ENCODE results near the gene COL25A1.

COL25A1 gene

GRCh38 chr4:108891896-108892590 lies 410.4 kb downstream of the COL25A1 start:
- H3K4me3 ChIP-seq (ENCODE audit: control insufficient read depth, low read depth, low read length): no peak overlapping the region
- TF ChIP-seq CTCF (IDR thresholded peaks at IDR 0.05; ENCODE audit: control insufficient read depth, insufficient read depth, low read depth, low read length, missing control alignments): no peak

GRCh38 chr4:108890484-108890881 lies 412.0 kb downstream of the COL25A1 start:
- no peak for TF ChIP-seq CTCF (IDR thresholded peaks at IDR 0.05; ENCODE audit: control insufficient read depth, insufficient read depth, low read depth, low read length, missing control alignments)
- no peak overlapping the region for H3K4me3 ChIP-seq (ENCODE audit: control insufficient read depth, low read depth, low read length)
- no peak for DNase-seq (ENCODE audit: low read depth)

More at GRCh38 chr4:108891896-108892590, 410.4 kb downstream of the COL25A1 start:
- DNase-seq (ENCODE audit: low read depth): no peak

GRCh38 chr4:108889696-108890483 lies 412.6 kb downstream of the COL25A1 start:
- H3K4me3 ChIP-seq (ENCODE audit: control insufficient read depth, low read depth, low read length): no peak overlapping the region
- no peak for TF ChIP-seq CTCF (IDR thresholded peaks at IDR 0.05; ENCODE audit: control insufficient read depth, insufficient read depth, low read depth, low read length, missing control alignments)
- DNase-seq (ENCODE audit: low read depth): no peak

GRCh38 chr4:108888769-108889168 lies 413.7 kb downstream of the COL25A1 start:
- no peak for TF ChIP-seq CTCF (IDR thresholded peaks at IDR 0.05; ENCODE audit: control insufficient read depth, insufficient read depth, low read depth, low read length, missing control alignments)
- H3K4me3 ChIP-seq (ENCODE audit: control insufficient read depth, low read depth, low read length): no peak overlapping the region
- DNase-seq (ENCODE audit: low read depth): no peak

- no peak for TF ChIP-seq CTCF (IDR thresholded peaks at IDR 0.05; ENCODE audit: control insufficient read depth, insufficient read depth, low read depth, low read length, missing control alignments)
- H3K4me3 ChIP-seq (ENCODE audit: control insufficient read depth, low read depth, low read length): no peak overlapping the region
- no peak for DNase-seq (ENCODE audit: low read depth)
These were observed 415.4 kb downstream of the COL25A1 start for GRCh38 chr4:108887034-108887433.

- DNase-seq (ENCODE audit: low read depth): no peak
- no peak overlapping the region for H3K4me3 ChIP-seq (ENCODE audit: control insufficient read depth, low read depth, low read length)
- no peak for TF ChIP-seq CTCF (IDR thresholded peaks at IDR 0.05; ENCODE audit: control insufficient read depth, insufficient read depth, low read depth, low read length, missing control alignments)
These were observed 417.2 kb downstream of the COL25A1 start for GRCh38 chr4:108885211-108885610.

Measured in AG09309 (cell line).